Fibroblast of the conjunctiva (primary cell): ENCODE results near the gene PUDP.
A peak's percentile ranks its signal among the peaks of the same experiment; 100 is the strongest.
"Not testable (repeated sequence)": the region's sequence is repeated elsewhere in the genome, so short reads cannot be mapped to it uniquely, and the experiment has no call there.

Source experiments
- DNase-seq: peaks from one replicate; pipeline ENCODE4 v3.0.0-alpha.2; 2010; ENCODE audit warnings: low read depth

PUDP gene

GRCh38 chrX:7109049-7109531, 38.9 kb downstream of the PUDP start:
- no peak for DNase-seq

GRCh38 chrX:7108030-7108429, 39.9 kb downstream of the PUDP start:
- no peak for DNase-seq

- no peak for DNase-seq
Measured at GRCh38 chrX:7106649-7107048, 41.3 kb downstream of the PUDP start.

GRCh38 chrX:7102119-7102518, 45.8 kb downstream of the PUDP start:
- DNase-seq: no peak

GRCh38 chrX:7100022-7100421, 47.9 kb downstream of the PUDP start:
- no peak for DNase-seq

- not testable (repeated sequence) for DNase-seq
Measured at GRCh38 chrX:7095657-7096056, 52.3 kb downstream of the PUDP start.

GRCh38 chrX:7093305-7093704, 54.6 kb downstream of the PUDP start:
- DNase-seq: no peak

- DNase-seq: no peak
Measured at GRCh38 chrX:7092543-7092942, 55.4 kb downstream of the PUDP start.

GRCh38 chrX:7091923-7092322, 56.0 kb downstream of the PUDP start:
- DNase-seq: no peak

GRCh38 chrX:7090641-7091040, 57.3 kb downstream of the PUDP start:
- DNase-seq: no peak

GRCh38 chrX:7088968-7089615, 58.9 kb downstream of the PUDP start:
- DNase-seq: no peak

- DNase-seq: no peak
Measured at GRCh38 chrX:7086384-7086783, 61.6 kb downstream of the PUDP start.

- no peak for DNase-seq
Measured at GRCh38 chrX:7085879-7086278, 62.1 kb downstream of the PUDP start.

- no peak for DNase-seq
Measured at GRCh38 chrX:7084841-7085240, 63.1 kb downstream of the PUDP start.

- DNase-seq: peak; percentile 65
Measured at GRCh38 chrX:7083468-7084396, 64.2 kb downstream of the PUDP start.

- DNase-seq: no peak
Measured at GRCh38 chrX:7083021-7083420, 64.9 kb downstream of the PUDP start.

- no peak for DNase-seq
Measured at GRCh38 chrX:7082556-7082955, 65.4 kb downstream of the PUDP start.

GRCh38 chrX:7077241-7078230, 70.4 kb downstream of the PUDP start:
- no peak for DNase-seq

- no peak for DNase-seq
Measured at GRCh38 chrX:7076245-7076661, 71.7 kb downstream of the PUDP start.

- no peak for DNase-seq
Measured at GRCh38 chrX:7074908-7075204, 73.1 kb downstream of the PUDP start.

GRCh38 chrX:7074148-7074907, 73.6 kb downstream of the PUDP start:
- no peak for DNase-seq
